HG03575 (cell line): Measurements from ENCODE around the gene MAGI2.

ENCODE experiments used
- ATAC-seq: cut with Tn5 transposase; IDR thresholded peaks from one replicate; pipeline ENCODE4 v1.9.1; 2021; ENCODE audit not compliant: unreplicated experiment, insufficient number of reproducible peaks, low FRiP score; ENCODE audit errors: extremely low read depth

Gene MAGI2

GRCh38 chr7:78118470-78118869 is 1335.0 kb downstream of the MAGI2 start:
- no peak for ATAC-seq

GRCh38 chr7:78115876-78116275 is 1337.6 kb downstream of the MAGI2 start:
- no peak for ATAC-seq

GRCh38 chr7:78114993-78115392 is 1338.5 kb downstream of the MAGI2 start:
- ATAC-seq, result no peak

GRCh38 chr7:78112488-78112887 is 1341.0 kb downstream of the MAGI2 start:
- ATAC-seq, result no peak

- no peak for ATAC-seq
These were observed 1342.1 kb downstream of the MAGI2 start for GRCh38 chr7:78111386-78111785.

GRCh38 chr7:78103475-78103874 is 1350.0 kb downstream of the MAGI2 start:
- no peak for ATAC-seq

GRCh38 chr7:78101076-78101475 is 1352.4 kb downstream of the MAGI2 start:
- ATAC-seq, result no peak

GRCh38 chr7:78099715-78100394 is 1353.6 kb downstream of the MAGI2 start:
- ATAC-seq, result no peak

GRCh38 chr7:78095549-78095948 is 1357.9 kb downstream of the MAGI2 start:
- ATAC-seq, result no peak

GRCh38 chr7:78092331-78092730 is 1361.1 kb downstream of the MAGI2 start:
- ATAC-seq, result no peak

- no peak for ATAC-seq
These were observed 1362.9 kb downstream of the MAGI2 start for GRCh38 chr7:78090616-78091015.

- no peak for ATAC-seq
These were observed 1369.9 kb downstream of the MAGI2 start for GRCh38 chr7:78083476-78084120.

- no peak for ATAC-seq
These were observed 1370.9 kb downstream of the MAGI2 start for GRCh38 chr7:78082556-78082955.

GRCh38 chr7:78081888-78082287 is 1371.6 kb downstream of the MAGI2 start:
- ATAC-seq, result no peak

- ATAC-seq, result no peak
These were observed 1372.1 kb downstream of the MAGI2 start for GRCh38 chr7:78081344-78081743.

GRCh38 chr7:78080811-78081210 is 1372.7 kb downstream of the MAGI2 start:
- ATAC-seq, result no peak

GRCh38 chr7:78080241-78080640 is 1373.2 kb downstream of the MAGI2 start:
- no peak for ATAC-seq

- no peak for ATAC-seq
These were observed 1378.8 kb downstream of the MAGI2 start for GRCh38 chr7:78074713-78075112.

GRCh38 chr7:78073609-78074382 is 1379.7 kb downstream of the MAGI2 start:
- no peak for ATAC-seq

GRCh38 chr7:78072201-78072590 is 1381.3 kb downstream of the MAGI2 start:
- no peak for ATAC-seq
